Ishikawa (cell line): ENCODE results near the gene RBM19.

Source experiments
- CEBPB ChIP-seq: IDR thresholded peaks from 2 replicates; pipeline ENCODE4 v1.6.1; 2012
- CREB1 ChIP-seq: IDR thresholded peaks from 2 replicates; pipeline ENCODE4 v1.6.1; 2012; ENCODE audit warnings: low read depth
- EGR1 ChIP-seq: IDR thresholded peaks from 2 replicates; pipeline ENCODE4 v1.6.1; 2012
- EP300 ChIP-seq: IDR thresholded peaks from 2 replicates; pipeline ENCODE4 v1.6.1; 2012; ENCODE audit warnings: borderline replicate concordance
- FOXM1 ChIP-seq: IDR thresholded peaks from 2 replicates; pipeline ENCODE4 v1.6.1; 2012; ENCODE audit warnings: low read depth, borderline replicate concordance
- NFIC ChIP-seq: IDR thresholded peaks from 2 replicates; pipeline ENCODE4 v1.6.1; 2012
- RAD21 ChIP-seq: IDR thresholded peaks from 2 replicates; pipeline ENCODE4 v1.6.1; 2012; ENCODE audit warnings: low read depth
- TAF1 ChIP-seq: IDR thresholded peaks from 2 replicates; pipeline ENCODE4 v1.6.1; 2012; ENCODE audit warnings: low read depth, mild to moderate bottlenecking
- TCF12 ChIP-seq: IDR thresholded peaks from 2 replicates; pipeline ENCODE4 v1.6.1; 2012; ENCODE audit warnings: low read depth
- TEAD4 ChIP-seq: IDR thresholded peaks from 2 replicates; pipeline ENCODE4 v1.6.1; 2012
- YY1 ChIP-seq: IDR thresholded peaks from 2 replicates; pipeline ENCODE4 v1.6.1; 2012; ENCODE audit warnings: low read depth
- ZBTB7A ChIP-seq: IDR thresholded peaks from 2 replicates; pipeline ENCODE4 v1.6.1; 2012; ENCODE audit warnings: low read depth
- TF ChIP-seq, protein P1 (sequence below): IDR thresholded peaks from 2 replicates; pipeline ENCODE4 v1.6.1; 2012
- TF ChIP-seq, protein P2 (sequence below): IDR thresholded peaks from 2 replicates; pipeline ENCODE4 v1.6.1; 2012; ENCODE audit warnings: low read depth, mild to moderate bottlenecking
- TF ChIP-seq, protein P3 (sequence below): IDR thresholded peaks from 2 replicates; pipeline ENCODE4 v1.6.1; 2012

The RBM19 gene

DNA sequence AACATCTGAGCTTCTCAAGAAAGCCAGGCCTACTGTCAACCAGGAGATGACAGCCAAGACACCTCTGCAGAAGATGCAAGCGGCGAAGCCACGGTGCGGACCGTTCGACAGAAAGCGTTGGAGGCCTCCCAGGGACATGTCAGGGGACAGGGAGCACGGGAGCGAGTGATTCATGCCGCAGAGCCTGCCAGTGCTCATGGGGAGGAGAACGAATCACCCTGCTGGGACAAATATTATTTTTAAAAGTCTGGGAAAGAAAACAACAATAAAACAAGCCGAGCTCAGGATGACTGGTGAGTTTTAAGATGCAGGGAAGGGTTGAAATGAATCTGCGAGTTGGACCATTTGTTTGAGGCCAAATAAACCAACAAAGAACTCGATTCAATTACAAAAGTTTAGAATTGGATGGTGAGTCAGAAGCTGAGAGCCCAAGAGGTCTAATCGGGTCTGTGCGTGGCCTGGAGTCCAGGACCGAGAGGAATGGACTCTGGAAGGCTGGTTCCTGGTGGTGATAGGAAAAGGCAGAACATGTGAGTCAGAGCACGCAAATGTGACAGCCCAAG is 91.0 kb downstream of the RBM19 start:
- TF ChIP-seq CREB1 (no peak), CEBPB (no peak), TEAD4 (no peak), EP300 (no peak)

DNA sequence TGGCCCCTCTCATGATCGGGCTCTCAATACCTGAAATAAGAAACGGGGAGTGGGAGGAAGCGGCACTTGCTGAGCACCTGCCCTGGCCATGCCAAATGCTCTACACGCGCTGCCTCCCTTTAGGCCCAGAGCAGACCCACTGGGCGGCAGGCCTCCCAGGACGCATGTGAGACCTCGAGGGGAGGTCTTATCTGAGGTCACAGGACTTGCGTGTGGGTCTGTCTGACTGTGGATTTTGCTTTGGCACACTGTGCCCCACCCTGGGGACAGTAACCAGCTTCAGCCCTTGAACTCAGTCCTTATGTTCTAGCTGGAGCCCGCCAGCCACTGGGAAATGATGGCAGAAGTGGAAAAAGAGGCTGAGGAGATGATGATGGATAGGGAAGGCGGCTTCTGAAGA is 91.8 kb downstream of the RBM19 start:
- no peak for TF ChIP-seq ZBTB7A
- TF ChIP-seq YY1, result no peak
- TF ChIP-seq EGR1, result no peak
- no peak for TF ChIP-seq CEBPB

DNA sequence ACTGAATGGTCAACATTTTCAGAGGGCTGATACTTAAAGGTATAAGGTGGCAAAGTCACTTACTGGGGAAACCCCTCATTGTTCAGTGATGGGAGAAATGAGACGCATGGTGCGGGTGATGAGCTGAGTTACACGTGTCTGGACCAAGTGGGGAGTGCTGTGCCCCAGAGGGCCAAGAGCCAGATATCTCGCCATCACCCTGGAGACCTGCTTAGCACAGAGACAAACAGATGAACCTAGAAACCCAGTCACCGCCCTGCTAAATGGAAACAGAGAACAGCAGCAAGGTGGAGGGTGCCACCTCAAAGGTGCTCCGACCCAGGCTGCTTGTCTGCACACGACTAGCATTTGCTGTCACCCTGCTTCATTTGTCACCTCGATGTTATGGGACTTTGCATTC is 92.4 kb downstream of the RBM19 start:
- TF ChIP-seq ZBTB7A, result no peak
- TF ChIP-seq EP300, result no peak
- TF ChIP-seq CREB1, result no peak
- no peak for TF ChIP-seq TCF12
- TF ChIP-seq, protein P1, sequence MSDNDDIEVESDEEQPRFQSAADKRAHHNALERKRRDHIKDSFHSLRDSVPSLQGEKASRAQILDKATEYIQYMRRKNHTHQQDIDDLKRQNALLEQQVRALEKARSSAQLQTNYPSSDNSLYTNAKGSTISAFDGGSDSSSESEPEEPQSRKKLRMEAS, result no peak
- TF ChIP-seq EGR1, result no peak
- no peak for TF ChIP-seq TAF1
- no peak for TF ChIP-seq CEBPB
- TF ChIP-seq FOXM1, result no peak
- TF ChIP-seq TEAD4, result no peak
- no peak for TF ChIP-seq YY1

DNA sequence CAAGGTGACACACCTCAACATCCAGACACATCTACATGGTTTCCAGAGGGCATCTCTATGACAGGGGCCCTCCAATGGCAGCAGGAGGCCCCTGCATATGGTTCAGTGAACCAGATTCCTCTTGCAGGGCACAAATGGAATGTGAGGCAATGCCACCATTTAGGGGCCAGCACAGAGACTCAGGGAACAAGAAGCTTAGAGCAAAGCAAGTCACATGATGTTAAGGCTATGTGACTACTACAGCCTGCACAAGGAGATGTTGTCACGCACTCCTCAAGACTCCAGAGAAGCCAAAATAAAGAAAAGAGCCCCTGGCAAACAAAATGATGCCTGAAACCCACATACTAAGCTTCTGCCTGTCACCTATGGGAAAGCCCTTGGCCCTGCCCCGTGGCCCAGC is 95.2 kb downstream of the RBM19 start:
- TF ChIP-seq, protein P2, sequence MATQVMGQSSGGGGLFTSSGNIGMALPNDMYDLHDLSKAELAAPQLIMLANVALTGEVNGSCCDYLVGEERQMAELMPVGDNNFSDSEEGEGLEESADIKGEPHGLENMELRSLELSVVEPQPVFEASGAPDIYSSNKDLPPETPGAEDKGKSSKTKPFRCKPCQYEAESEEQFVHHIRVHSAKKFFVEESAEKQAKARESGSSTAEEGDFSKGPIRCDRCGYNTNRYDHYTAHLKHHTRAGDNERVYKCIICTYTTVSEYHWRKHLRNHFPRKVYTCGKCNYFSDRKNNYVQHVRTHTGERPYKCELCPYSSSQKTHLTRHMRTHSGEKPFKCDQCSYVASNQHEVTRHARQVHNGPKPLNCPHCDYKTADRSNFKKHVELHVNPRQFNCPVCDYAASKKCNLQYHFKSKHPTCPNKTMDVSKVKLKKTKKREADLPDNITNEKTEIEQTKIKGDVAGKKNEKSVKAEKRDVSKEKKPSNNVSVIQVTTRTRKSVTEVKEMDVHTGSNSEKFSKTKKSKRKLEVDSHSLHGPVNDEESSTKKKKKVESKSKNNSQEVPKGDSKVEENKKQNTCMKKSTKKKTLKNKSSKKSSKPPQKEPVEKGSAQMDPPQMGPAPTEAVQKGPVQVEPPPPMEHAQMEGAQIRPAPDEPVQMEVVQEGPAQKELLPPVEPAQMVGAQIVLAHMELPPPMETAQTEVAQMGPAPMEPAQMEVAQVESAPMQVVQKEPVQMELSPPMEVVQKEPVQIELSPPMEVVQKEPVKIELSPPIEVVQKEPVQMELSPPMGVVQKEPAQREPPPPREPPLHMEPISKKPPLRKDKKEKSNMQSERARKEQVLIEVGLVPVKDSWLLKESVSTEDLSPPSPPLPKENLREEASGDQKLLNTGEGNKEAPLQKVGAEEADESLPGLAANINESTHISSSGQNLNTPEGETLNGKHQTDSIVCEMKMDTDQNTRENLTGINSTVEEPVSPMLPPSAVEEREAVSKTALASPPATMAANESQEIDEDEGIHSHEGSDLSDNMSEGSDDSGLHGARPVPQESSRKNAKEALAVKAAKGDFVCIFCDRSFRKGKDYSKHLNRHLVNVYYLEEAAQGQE, result no peak
- TF ChIP-seq EGR1 (no peak), YY1 (no peak), ZBTB7A (no peak), TEAD4 (no peak), CEBPB (no peak), TAF1 (no peak)

DNA sequence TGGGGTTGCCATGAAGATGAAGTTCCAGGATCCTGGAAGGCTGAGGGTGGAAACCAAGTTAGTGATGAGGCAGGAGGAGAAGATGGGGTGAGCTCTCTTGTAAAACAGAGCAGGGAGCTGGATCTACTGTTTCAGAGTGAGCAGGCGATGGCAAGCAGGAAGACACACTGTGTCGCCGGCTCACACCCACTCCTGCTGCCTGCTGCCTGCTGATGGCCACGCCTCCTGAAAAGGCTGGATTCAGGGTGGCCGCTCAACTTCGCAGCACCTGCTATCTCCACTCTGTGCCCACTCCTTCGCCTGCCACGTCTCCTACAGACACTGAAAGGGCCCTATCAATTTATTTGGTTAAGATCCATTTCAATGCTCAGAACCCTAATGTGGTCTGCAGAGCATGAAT is 96.1 kb downstream of the RBM19 start:
- TF ChIP-seq NFIC, result no peak
- no peak for TF ChIP-seq CEBPB
- TF ChIP-seq EP300, result no peak
- TF ChIP-seq EGR1, result no peak
- no peak for TF ChIP-seq YY1
- TF ChIP-seq TEAD4, result no peak
- no peak for TF ChIP-seq TCF12
- TF ChIP-seq TAF1, result no peak

DNA sequence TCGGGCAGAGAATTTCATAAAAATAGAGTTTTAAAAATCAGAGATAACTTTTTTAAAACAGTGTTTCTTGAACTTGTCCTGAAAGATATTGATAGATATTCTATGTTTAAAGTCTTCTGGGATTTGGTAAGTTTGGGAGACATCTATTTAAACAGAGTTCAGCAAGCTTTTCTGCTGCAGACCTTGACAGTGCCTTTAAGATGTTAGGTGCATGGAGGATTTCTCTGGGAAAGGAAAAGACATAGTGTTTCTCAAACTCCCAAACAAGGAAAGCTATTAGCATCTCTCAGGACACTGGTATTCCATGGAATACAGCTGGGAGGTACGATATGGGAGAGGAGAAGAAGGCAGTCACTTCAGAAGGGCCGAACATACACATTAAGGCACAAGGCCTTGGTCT is 97.8 kb downstream of the RBM19 start:
- TF ChIP-seq CREB1, result no peak
- no peak for TF ChIP-seq TCF12
- no peak for TF ChIP-seq EGR1
- TF ChIP-seq, protein P3, sequence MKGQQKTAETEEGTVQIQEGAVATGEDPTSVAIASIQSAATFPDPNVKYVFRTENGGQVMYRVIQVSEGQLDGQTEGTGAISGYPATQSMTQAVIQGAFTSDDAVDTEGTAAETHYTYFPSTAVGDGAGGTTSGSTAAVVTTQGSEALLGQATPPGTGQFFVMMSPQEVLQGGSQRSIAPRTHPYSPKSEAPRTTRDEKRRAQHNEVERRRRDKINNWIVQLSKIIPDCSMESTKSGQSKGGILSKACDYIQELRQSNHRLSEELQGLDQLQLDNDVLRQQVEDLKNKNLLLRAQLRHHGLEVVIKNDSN, result no peak
- TF ChIP-seq, protein P1, result no peak
- TF ChIP-seq, protein P2, result no peak
- TF ChIP-seq RAD21, result no peak
- no peak for TF ChIP-seq ZBTB7A
- TF ChIP-seq EP300, result no peak
- no peak for TF ChIP-seq TAF1
- TF ChIP-seq TEAD4, result no peak
- no peak for TF ChIP-seq NFIC
- TF ChIP-seq FOXM1, result no peak
- no peak for TF ChIP-seq YY1
- TF ChIP-seq CEBPB, result no peak

DNA sequence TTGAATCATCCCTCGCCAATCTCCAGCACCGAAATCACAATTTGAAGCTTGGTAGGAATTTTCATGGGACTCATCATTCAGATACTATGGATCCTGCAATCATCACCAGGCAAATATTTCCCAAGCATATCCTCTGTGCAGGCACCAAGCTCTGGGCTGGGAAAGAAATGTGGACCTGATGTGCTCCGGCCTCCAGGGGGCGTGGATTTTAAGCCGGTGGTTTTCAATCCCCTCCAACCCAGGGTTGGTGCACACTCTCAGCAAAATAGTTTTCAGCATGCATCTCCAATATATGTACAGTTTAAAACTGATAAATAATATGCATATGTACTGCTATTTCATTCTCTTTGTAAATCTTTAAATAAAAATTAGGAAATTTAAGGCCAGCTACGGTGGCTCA is 98.9 kb downstream of the RBM19 start:
- TF ChIP-seq YY1 (no peak), TAF1 (no peak), RAD21 (no peak), TEAD4 (no peak), EP300 (no peak), NFIC (no peak)
- TF ChIP-seq, protein P1, result no peak
- TF ChIP-seq, protein P2, result no peak
